ENCODE results near the gene GLI3.

- TF ChIP-seq CTCF (IDR thresholded peaks at IDR 0.05) (no peak), POLR2A (IDR thresholded peaks at IDR 0.05) (no peak)
Measured at GRCh38 chr7:42175834-42176723, 60.9 kb downstream of the GLI3 start.
